ENCODE data around the gene GRM8. TPM values are rescaled to one million over a fixed set of nuclear protein-coding genes. Genes with fewer than 3 reads are reported as not detected.

GRM8 gene
- total RNA-seq, 4 donors from 2014 or later = 1.0 to 5.0 TPM; not detected in 2

- Histone ChIP-seq H3K4me1 (no peaks in the 10 kb centered on the region), H3K36me3 (no peaks in the 10 kb centered on the region), H3K4me3 (no peak overlapping the region), H3K27ac (no peak overlapping the region), H3K9me3 (no peaks in the 10 kb centered on the region), H3K27me3 (no peaks in the 10 kb centered on the region)
- no peak for DNase-seq
- no peak for TF ChIP-seq CTCF (IDR thresholded peaks at IDR 0.05)
- TF ChIP-seq POLR2A (IDR thresholded peaks at IDR 0.05) = no peak
These were observed 252.0 kb downstream of the GRM8 start for GRCh38 chr7:127000725-127001124.

DNA sequence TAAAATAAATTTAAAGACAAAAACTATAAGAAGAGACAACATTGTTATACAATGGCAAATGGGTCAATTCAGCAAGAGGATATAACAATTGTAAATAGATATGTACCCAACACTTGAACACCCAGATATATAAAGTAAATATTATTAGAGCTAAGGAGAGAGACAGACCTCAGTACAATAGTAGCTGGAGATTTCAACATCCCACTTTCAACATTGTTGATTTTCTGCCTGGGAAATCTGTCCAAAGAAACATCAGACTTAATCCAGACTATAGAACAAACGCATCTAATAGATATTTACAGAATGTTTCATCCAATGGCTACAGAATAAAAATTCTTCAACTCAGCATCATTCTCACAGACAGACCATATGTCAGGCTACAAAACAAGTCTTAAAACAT is 256.1 kb downstream of the GRM8 start:
- Histone ChIP-seq H3K36me3 (no peaks in the 10 kb centered on the region), H3K27ac (no peak overlapping the region), H3K4me1 (no peaks in the 10 kb centered on the region), H3K4me3 (no peak overlapping the region), H3K9me3 (no peaks in the 10 kb centered on the region), H3K27me3 (no peaks in the 10 kb centered on the region)
- no peak for DNase-seq
- TF ChIP-seq POLR2A (IDR thresholded peaks at IDR 0.05) (no peak), CTCF (IDR thresholded peaks at IDR 0.05) (no peak)

- Histone ChIP-seq H3K9me3 (no peaks in the 10 kb centered on the region), H3K27ac (no peak overlapping the region), H3K27me3 (no peaks in the 10 kb centered on the region), H3K4me3 (no peak overlapping the region), H3K36me3 (no peaks in the 10 kb centered on the region), H3K4me1 (no peaks in the 10 kb centered on the region)
- no peak for DNase-seq
- TF ChIP-seq POLR2A (IDR thresholded peaks at IDR 0.05) = no peak
- TF ChIP-seq CTCF (IDR thresholded peaks at IDR 0.05) = no peak
These were observed 259.0 kb downstream of the GRM8 start for GRCh38 chr7:126993626-126994213.

DNA sequence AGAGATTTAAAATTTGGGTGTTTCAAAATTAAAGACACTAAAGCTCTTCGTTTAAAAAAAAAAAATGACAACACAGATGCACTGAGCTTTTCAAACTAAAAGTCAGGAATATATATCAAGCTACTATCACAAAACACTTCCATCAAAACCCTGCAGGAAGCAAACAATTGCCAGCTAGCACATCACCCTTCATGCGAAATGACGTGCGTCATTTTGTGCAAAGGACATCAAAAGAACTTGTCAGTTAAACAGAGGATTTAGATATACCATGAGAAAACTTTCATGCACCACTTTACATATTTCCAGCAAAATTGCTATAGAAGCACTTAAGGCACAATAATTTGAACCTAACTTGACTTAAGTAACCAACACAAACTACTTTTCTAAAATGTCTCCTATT is 264.7 kb downstream of the GRM8 start:
- DNase-seq = no peak
- Histone ChIP-seq H3K9me3 (no peaks in the 10 kb centered on the region), H3K4me1 (no peaks in the 10 kb centered on the region), H3K4me3 (no peak overlapping the region), H3K36me3 (no peaks in the 10 kb centered on the region), H3K27me3 (no peaks in the 10 kb centered on the region), H3K27ac (no peak overlapping the region)
- no peak for TF ChIP-seq CTCF (IDR thresholded peaks at IDR 0.05)
- no peak for TF ChIP-seq POLR2A (IDR thresholded peaks at IDR 0.05)

DNA sequence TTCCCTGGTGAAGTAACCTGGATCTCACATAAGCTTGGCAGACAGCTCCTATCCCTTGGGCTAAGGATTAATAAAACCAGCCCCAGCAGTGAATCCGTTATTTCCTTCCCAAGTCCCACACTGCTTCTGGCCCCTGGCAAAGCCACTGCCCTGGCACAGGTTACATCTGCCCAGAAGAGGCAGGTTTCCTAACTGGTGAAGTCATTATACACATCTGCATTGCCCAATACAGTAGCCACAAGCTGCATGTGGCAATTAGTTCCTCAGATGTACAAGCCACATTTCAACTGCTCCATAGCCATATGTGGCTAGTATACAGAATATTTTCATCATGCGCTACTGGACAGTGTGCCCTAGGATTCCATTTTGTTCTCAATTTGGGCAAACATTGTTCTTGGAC is 273.0 kb downstream of the GRM8 start:
- H3K9me3 ChIP-seq = no peaks in the 10 kb centered on the region
- no peaks in the 10 kb centered on the region for H3K36me3 ChIP-seq
- no peaks in the 10 kb centered on the region for H3K27me3 ChIP-seq
- no peak overlapping the region for H3K4me3 ChIP-seq
- TF ChIP-seq POLR2A (IDR thresholded peaks at IDR 0.05) = no peak
- no peak for TF ChIP-seq CTCF (IDR thresholded peaks at IDR 0.05)
- DNase-seq = no peak
- H3K4me1 ChIP-seq = no peaks in the 10 kb centered on the region
- H3K27ac ChIP-seq = no peak overlapping the region

GRCh38 chr7:126978865-126979264 is 273.9 kb downstream of the GRM8 start:
- Histone ChIP-seq H3K36me3 (no peaks in the 10 kb centered on the region), H3K27ac (no peak overlapping the region), H3K4me1 (no peaks in the 10 kb centered on the region), H3K27me3 (no peaks in the 10 kb centered on the region), H3K9me3 (no peaks in the 10 kb centered on the region), H3K4me3 (no peak overlapping the region)
- DNase-seq = no peak
- TF ChIP-seq POLR2A (IDR thresholded peaks at IDR 0.05) (no peak), CTCF (IDR thresholded peaks at IDR 0.05) (no peak)
